GM12875 (cell line): ENCODE results near the gene SVOP.

Experiments
- H3K4me3 ChIP-seq: one replicate; pipeline ENCODE4 v1.5.1; 2011; ENCODE audit warnings: low read depth, low read length, control low read depth
- TF ChIP-seq, protein P1 (sequence below): IDR thresholded peaks from 2 replicates; pipeline ENCODE4 v1.5.1; 2011; ENCODE audit warnings: low read depth, mild to moderate bottlenecking, control low read depth, inconsistent platforms, low read length, moderate library complexity, borderline replicate concordance; ENCODE audit not compliant: insufficient read depth

Gene SVOP

DNA sequence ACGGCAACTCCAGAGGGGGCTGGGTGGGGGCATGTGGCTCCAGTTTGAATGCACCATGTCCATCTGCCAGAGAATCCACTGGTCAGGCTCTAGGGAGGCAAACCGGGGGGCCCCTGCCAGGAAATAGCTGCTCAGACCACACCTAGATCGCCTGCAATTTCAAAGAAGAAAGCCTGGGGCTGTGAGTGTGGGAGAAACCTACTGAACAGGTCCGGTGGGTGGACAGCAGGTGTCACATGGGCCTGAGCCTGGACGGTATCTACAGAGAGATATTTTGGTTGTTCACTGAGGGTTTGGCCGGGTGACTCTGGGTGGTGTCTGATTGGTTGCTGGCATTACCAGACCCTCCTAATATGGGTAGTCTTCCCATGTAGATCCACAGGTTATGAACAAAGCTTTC lies 109.0 kb downstream of the SVOP start:
- TF ChIP-seq, protein P1, sequence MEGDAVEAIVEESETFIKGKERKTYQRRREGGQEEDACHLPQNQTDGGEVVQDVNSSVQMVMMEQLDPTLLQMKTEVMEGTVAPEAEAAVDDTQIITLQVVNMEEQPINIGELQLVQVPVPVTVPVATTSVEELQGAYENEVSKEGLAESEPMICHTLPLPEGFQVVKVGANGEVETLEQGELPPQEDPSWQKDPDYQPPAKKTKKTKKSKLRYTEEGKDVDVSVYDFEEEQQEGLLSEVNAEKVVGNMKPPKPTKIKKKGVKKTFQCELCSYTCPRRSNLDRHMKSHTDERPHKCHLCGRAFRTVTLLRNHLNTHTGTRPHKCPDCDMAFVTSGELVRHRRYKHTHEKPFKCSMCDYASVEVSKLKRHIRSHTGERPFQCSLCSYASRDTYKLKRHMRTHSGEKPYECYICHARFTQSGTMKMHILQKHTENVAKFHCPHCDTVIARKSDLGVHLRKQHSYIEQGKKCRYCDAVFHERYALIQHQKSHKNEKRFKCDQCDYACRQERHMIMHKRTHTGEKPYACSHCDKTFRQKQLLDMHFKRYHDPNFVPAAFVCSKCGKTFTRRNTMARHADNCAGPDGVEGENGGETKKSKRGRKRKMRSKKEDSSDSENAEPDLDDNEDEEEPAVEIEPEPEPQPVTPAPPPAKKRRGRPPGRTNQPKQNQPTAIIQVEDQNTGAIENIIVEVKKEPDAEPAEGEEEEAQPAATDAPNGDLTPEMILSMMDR, result no peak
- H3K4me3 ChIP-seq, result no peak overlapping the region

DNA sequence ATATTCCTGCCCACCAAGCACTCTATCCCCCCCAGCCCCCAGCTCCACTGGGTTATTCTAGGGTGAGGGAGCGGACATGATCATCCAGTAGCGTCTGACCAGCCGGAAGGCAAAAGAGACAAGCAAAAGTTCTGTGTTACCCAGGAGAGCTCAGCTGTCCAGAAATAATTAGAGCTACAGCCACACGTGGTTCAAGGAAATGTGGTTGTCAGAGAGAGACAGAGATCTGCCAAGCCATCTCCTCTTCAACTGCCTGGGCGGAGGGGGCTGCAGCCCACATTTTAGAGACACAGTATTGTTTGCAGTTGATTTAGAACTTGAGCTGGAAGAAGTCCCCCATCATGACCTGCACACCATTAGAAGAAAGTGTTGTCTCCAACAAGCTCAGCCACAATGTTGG lies 110.5 kb downstream of the SVOP start:
- TF ChIP-seq, protein P1, result no peak

DNA sequence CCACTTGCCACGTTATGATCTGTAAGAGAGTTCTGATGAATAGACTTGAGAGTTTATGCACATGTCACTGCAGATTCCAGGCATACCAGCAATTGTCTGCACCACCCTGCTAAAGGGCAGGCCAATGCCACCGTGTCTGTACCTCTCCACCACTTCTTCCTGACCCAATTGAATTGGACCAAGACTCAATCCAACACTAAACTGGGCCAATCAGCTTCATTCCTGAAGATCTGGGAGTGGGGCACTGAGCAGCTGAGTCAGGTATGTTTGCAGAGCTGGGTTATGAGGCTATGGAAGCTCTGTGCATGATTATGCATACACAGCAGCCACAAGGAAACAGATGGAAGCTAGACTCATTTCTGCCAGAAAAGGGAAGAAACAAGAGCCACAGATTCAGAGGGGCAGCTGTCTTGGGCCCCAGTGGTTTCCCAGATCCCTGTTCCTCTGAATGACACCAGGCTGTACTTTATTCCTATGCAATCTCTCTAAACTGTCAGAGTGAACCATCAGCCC lies 113.0 kb downstream of the SVOP start:
- TF ChIP-seq, protein P1, result no peak
- no peak overlapping the region for H3K4me3 ChIP-seq

More for the DNA sequence above, 110.5 kb downstream of the SVOP start:
- no peak overlapping the region for H3K4me3 ChIP-seq

DNA sequence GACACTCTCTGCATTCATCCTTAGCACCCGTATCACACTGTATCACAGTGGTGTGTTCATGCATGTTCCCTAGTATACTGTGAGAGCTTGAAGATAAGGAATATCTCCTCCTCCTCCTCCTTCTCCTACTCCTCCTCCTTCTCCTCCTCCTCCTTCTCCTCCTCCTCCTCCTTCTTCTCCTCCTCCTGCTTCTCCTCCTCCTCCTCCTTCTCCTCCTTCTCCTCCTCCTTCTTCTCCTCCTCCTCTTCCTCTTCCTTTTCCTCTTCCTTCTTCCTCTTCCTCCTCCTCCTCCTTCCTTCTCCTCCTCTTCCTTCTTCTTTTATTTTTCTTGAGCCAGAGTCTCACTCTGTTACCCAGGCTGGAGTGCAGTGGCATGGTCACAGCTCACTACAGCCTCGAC lies 113.9 kb downstream of the SVOP start:
- H3K4me3 ChIP-seq, result no peak overlapping the region
- TF ChIP-seq, protein P1, result no peak

DNA sequence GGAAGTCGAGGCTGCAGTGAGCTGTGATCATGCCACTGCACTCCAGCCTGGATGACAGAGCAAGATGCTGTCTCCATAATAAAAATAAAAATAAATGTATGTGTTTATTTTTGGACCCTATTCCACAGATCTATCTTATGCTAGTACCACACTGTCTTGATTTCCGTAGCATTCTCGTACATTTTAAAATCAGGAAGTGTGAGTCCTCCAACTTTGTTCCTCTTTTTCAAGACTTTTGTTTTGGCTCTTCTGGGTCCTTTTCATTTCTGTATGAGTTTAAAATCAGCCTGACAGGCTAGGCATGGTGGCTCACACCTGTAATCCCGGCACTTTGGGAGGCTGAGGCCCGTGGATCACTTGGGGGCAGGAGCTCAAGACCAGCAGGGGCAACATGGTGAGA lies 115.1 kb downstream of the SVOP start:
- TF ChIP-seq, protein P1, result no peak
- no peak overlapping the region for H3K4me3 ChIP-seq

DNA sequence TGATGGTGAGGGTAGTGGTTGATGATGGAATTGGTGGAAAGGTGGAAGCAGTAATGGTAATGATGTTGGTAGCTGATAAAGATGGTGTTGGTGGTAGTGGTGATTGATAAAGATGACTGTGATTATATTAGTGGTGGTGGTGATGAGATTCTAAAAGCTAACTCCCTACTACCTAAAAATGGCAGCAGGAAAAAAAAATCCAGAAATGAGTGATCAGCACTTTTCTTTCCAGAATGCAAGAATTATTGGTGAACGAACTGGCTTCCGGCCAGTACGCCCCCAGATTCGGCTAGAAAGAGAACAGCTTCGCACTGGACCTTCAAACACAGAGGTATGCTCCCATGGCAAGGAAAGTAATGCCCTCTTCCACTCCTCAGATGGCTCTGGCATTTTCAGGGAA lies 121.7 kb downstream of the SVOP start:
- H3K4me3 ChIP-seq, result no peak overlapping the region
- TF ChIP-seq, protein P1, result no peak

DNA sequence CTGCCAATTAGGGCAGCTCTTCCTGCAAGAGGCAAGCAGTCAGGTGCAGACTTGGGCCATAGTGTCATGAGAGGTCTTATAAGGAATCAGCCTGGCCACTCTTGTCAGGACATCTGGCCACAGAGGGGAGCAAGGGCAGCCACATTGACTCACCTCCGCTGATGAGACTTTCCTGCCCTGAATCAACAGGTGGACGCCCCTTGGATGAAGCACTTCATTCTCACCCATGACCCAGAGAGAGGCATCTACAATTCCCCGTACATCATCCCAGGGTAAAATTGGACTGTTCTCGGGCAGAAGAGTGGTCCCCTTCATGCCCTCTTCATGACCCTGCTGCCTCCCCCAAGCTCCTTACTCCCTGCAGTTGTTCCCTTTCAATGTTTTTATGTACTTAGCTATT lies 124.1 kb downstream of the SVOP start:
- no peak overlapping the region for H3K4me3 ChIP-seq
- TF ChIP-seq, protein P1, result no peak
